Lower lobe of right lung (tissue), 2 donors: ENCODE results near the gene HORMAD2. TPM values are rescaled to one million over a fixed set of nuclear protein-coding genes. Genes with fewer than 3 reads are reported as not detected.

ENCODE experiments used
- ATAC-seq, 2 donors: fragments of 200-7000 bp; cut with Tn5 transposase; one replicate each; pipeline ENCODE4 v1.9.1; 2020 to 2022; ENCODE audit warnings: mild to moderate bottlenecking in 2 of 2, moderate library complexity in 2 of 2
- DNase-seq: peaks from one replicate; pipeline ENCODE4 v3.0.0-alpha.2; 2020
- H3K27ac ChIP-seq: fragments of 200-600 bp; one replicate; pipeline ENCODE4 v1.8.0; 2022
- H3K27me3 ChIP-seq: fragments of 200-600 bp; one replicate; pipeline ENCODE4 v1.8.0; 2022; ENCODE audit warnings: low read depth
- H3K36me3 ChIP-seq: fragments of 200-600 bp; one replicate; pipeline ENCODE4 v1.8.0; 2022; ENCODE audit warnings: mild to moderate bottlenecking
- H3K4me1 ChIP-seq: fragments of 200-600 bp; one replicate; pipeline ENCODE4 v1.8.0; 2022
- H3K4me3 ChIP-seq: fragments of 200-600 bp; one replicate; pipeline ENCODE4 v1.8.0; 2022; ENCODE audit warnings: mild to moderate bottlenecking
- H3K9me3 ChIP-seq: fragments of 200-600 bp; one replicate; pipeline ENCODE4 v1.8.0; 2022
- CTCF ChIP-seq: fragments of 200-600 bp; IDR thresholded peaks from one replicate; pipeline ENCODE4 v1.8.0; 2022; ENCODE audit warnings: antibody characterized with exemption, mild to moderate bottlenecking
- intact Hi-C: fragments of 100-400 bp; cut with DNase I; formaldehyde crosslinking; loops from one replicate; pipeline ENCODE4 v1.11.0; 2022
- total RNA-seq: library from RNA; stranded (reverse); fragmentation: NEBNext Ultra II Directional; extraction: Animal tissue kit (Norgen Biotek cat#: 25700); gene quantifications from one replicate; pipeline ENCODE4 v1.2.1, GENCODE V29; 2021
- donor health status: DM: no; HTN: yes; CAD: no; lungs with severe emphysema.

HORMAD2 gene
- total RNA-seq, 1 donor from 2014 or later, result not detected

GRCh38 chr22:30043161-30043560 is 37.1 kb upstream of the HORMAD2 start:
- Histone ChIP-seq H3K27ac (no peak overlapping the region), H3K9me3 (no peaks in the 10 kb centered on the region), H3K4me3 (no peak overlapping the region), H3K27me3 (no peaks in the 10 kb centered on the region), H3K4me1 (peaks cover 15% of the 10 kb centered on the region), H3K36me3 (no peaks in the 10 kb centered on the region)
- DNase-seq (no peak), ATAC-seq (no peak)
- TF ChIP-seq CTCF, result no peak
- intact Hi-C loops, result no loop called here

GRCh38 chr22:30044369-30044768 is 35.9 kb upstream of the HORMAD2 start:
- Histone ChIP-seq H3K27ac (no peak overlapping the region), H3K27me3 (no peaks in the 10 kb centered on the region), H3K4me3 (no peak overlapping the region), H3K9me3 (no peaks in the 10 kb centered on the region), H3K36me3 (no peaks in the 10 kb centered on the region), H3K4me1 (peaks cover 10% of the 10 kb centered on the region)
- ATAC-seq (peak; percentile 80 to 81), DNase-seq (no peak)
- no peak for TF ChIP-seq CTCF
- intact Hi-C loops, result no loop called here

- TF ChIP-seq CTCF, result no peak
- H3K9me3 ChIP-seq, result no peaks in the 10 kb centered on the region
- H3K4me3 ChIP-seq, result no peak overlapping the region
- intact Hi-C loops, result no loop called here
- H3K27ac ChIP-seq, result no peak overlapping the region
- H3K36me3 ChIP-seq, result no peaks in the 10 kb centered on the region
- H3K4me1 ChIP-seq, result peaks cover 10% of the 10 kb centered on the region
- ATAC-seq (no peak), DNase-seq (no peak)
- no peaks in the 10 kb centered on the region for H3K27me3 ChIP-seq
Measured at GRCh38 chr22:30044881-30045493, 35.3 kb upstream of the HORMAD2 start.

- DNase-seq, result no peak
- H3K36me3 ChIP-seq, result no peaks in the 10 kb centered on the region
- H3K27me3 ChIP-seq, result no peaks in the 10 kb centered on the region
- no peak overlapping the region for H3K27ac ChIP-seq
- H3K4me3 ChIP-seq, result no peak overlapping the region
- H3K9me3 ChIP-seq, result no peaks in the 10 kb centered on the region
- peaks cover 10% of the 10 kb centered on the region for H3K4me1 ChIP-seq
- intact Hi-C loops, result no loop called here
- TF ChIP-seq CTCF, result no peak
- no peak for ATAC-seq
Measured at GRCh38 chr22:30045494-30045887, 34.8 kb upstream of the HORMAD2 start.

GRCh38 chr22:30045901-30046715 is 34.2 kb upstream of the HORMAD2 start:
- H3K27me3 ChIP-seq, result no peaks in the 10 kb centered on the region

More at GRCh38 chr22:30045901-30046715, 34.2 kb upstream of the HORMAD2 start:
- no peaks in the 10 kb centered on the region for H3K36me3 ChIP-seq
- H3K4me1 ChIP-seq, result peaks cover 10% of the 10 kb centered on the region
- H3K4me3 ChIP-seq, result no peak overlapping the region
- ATAC-seq (no peak), DNase-seq (no peak)
- intact Hi-C loops, result no loop called here
- no peaks in the 10 kb centered on the region for H3K9me3 ChIP-seq
- H3K27ac ChIP-seq, result no peak overlapping the region
- TF ChIP-seq CTCF, result no peak
